GM21526 (cell line): ENCODE data around the gene WSCD2.

ENCODE experiments used
- ATAC-seq: cut with Tn5 transposase; IDR thresholded peaks from one replicate; pipeline ENCODE4 v1.9.1; 2021; ENCODE audit warnings: moderate library complexity; ENCODE audit not compliant: unreplicated experiment, low FRiP score

Gene WSCD2

DNA sequence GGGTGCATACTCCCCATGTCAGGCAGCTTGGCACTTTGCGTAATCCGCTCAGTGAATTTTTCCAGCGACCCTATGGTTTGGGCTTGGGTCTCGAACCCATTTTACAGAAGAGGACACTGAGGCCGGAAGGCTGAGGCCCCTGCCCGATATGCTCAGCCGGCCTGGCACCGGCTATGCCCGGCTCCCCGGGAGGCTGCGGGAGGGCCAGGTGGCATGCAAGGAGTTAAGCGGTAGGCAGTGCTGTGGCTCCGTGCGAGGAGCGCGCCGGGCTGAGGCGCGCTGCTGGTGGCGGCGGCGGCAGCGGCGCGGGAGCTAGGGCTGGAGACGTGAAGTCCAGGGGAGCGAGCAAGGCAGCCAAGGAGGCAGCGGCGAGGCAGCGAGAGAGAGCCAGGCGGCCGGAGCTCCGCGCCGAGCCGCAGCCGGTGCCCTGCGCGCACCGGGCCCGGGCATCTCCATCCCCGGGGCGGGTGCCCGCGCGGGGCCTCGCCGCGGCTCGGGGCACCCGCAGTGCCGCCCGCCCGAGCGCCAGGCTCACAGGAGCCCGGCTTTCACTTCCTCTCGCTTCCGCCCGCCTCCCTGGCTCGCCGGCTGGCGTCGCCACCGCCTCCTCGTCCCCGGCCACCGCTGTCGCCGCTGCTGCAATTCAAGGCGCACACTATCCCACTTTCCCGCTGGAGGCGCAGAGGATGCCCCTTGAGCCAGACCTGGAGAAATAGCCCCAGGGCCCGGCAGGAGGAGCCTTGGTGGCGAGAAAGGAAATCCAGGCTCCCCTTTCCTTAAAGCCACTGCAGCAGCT is at the start of gene WSCD2:
TSS of gene WSCD2 (plus strand) at position 272 of the 796 bp plus-strand sequence. CDS start 66,545 bp downstream, outside the sequence.
- no peak for ATAC-seq

GRCh38 chr12:108079721-108080120 is 49.4 kb upstream of the WSCD2 start:
- no peak for ATAC-seq

DNA sequence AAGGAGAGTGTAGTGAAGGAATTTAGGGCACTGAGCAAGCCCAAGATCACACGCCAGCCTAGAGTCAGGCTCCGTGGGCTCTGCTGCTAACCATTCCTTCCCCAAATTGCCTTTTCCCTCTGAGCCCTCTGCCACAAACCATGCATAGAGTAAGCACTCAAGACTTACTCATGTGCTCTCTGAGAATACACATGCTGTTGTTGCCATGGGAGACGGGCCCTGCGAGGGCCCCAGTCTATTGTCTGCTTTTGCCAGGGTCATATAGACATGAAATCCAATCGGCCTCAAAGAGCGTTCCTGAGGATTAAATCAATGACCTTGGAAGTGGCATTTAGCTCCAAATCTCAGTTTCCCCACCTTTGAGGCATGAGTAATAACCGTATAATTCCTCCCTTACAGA is 48.7 kb upstream of the WSCD2 start:
- no peak for ATAC-seq

DNA sequence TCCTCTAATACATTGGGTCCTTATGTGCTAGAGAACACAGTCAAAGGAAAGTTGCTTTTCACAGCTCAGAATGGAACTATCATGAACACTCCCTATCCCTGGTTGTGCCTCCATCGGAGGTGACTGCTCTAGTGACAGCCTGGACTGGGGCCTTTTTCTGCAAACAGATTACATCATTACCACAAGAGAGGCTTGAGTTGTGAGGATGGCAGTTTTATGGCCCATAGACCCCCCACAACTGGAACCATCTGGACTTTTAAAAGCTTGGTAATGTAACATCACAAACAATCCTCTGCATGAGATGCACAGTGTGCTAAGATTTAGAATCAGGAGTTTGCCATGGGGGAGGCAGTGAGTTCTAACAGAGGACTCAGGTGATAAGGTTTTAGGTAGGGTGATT is 46.6 kb upstream of the WSCD2 start:
- no peak for ATAC-seq

DNA sequence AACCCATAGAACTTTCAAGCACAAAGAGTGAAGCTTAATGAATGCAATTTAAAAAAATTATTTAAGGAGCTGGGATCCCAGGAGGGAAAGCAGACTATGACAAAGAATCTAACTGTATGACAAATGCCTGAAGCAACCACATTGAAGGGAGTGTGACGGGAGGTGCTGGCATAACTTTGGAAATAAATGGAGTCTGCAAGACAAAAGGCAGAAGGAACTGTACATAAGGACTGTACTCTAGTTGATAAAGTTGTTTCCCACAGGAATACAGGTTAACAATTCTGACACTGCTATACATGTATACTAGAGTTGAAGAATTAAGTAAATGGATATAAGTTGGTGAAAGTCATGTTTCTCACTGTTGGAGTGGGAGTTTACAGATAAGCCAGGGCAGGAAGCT is 41.2 kb upstream of the WSCD2 start:
- no peak for ATAC-seq

GRCh38 chr12:108090107-108090899 is 38.8 kb upstream of the WSCD2 start:
- no peak for ATAC-seq

- ATAC-seq: no peak
Observed at GRCh38 chr12:108090932-108091678, 38.0 kb upstream of the WSCD2 start.

DNA sequence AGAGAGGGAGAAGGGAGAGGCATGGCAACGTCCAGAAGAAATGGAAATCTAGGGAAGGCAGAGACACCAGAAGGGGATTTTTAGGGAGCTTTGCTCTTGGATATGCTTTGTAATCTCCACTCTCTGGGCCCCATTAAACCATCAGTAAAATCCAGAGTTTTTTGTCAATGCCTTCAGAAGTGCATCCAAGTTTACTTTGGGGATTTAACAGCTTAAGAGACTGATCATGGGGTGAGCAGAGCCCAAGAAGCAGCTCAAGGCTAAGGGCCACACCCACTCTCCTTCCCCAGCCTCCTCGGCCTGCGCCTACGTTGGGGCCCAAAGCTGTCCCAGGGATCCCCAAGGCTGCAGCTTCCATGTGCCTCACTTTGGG is 37.4 kb upstream of the WSCD2 start:
- no peak for ATAC-seq

GRCh38 chr12:108093209-108093608 is 35.9 kb upstream of the WSCD2 start:
- ATAC-seq: no peak

GRCh38 chr12:108094056-108094649 is 34.9 kb upstream of the WSCD2 start:
- no peak for ATAC-seq

DNA sequence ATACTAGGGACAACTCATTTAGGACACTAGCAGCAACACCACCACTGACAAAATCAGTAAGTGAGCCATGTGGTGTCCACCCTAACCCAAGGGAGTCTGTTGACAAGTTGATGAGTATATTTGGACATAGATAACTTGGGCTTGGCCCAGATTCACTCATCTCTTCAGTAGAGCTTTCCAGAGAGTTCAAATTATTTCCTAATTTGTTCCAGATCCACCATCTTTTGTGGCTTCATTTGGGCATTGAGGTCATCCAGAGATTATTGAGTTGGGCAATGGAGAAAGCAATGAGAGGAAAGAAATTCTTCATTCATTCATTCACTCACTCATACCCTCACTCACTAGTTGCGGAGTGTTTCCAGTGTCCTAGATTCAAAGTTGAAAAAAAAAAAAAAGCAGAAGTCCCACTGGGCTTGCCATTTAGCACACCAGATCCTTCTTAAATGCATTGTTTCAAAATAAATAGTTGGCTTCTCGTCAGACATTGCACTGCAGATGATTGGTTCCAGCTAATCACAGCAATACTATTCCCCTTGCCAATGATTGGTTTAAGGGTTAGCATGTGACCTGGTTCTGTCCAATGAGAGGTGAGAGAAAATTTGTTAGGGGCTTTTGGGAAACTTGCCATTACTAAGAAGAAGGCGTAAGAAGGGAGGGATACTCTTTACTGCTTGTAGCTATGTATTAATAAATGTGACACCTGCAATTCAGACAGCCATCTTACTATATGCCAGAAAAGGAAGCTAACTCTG is 31.8 kb upstream of the WSCD2 start:
- no peak for ATAC-seq

- no peak for ATAC-seq
Observed at GRCh38 chr12:108098374-108098773, 30.7 kb upstream of the WSCD2 start.

- no peak for ATAC-seq
Observed at GRCh38 chr12:108099073-108099472, 30.0 kb upstream of the WSCD2 start.

- ATAC-seq: no peak
Observed at GRCh38 chr12:108099778-108100489, 29.2 kb upstream of the WSCD2 start.

- ATAC-seq: no peak
Observed at GRCh38 chr12:108101605-108102175, 27.4 kb upstream of the WSCD2 start.

- ATAC-seq: no peak
Observed at GRCh38 chr12:108102363-108102762, 26.7 kb upstream of the WSCD2 start.

GRCh38 chr12:108103087-108103486 is 26.0 kb upstream of the WSCD2 start:
- ATAC-seq: no peak

GRCh38 chr12:108103517-108103916 is 25.6 kb upstream of the WSCD2 start:
- no peak for ATAC-seq

DNA sequence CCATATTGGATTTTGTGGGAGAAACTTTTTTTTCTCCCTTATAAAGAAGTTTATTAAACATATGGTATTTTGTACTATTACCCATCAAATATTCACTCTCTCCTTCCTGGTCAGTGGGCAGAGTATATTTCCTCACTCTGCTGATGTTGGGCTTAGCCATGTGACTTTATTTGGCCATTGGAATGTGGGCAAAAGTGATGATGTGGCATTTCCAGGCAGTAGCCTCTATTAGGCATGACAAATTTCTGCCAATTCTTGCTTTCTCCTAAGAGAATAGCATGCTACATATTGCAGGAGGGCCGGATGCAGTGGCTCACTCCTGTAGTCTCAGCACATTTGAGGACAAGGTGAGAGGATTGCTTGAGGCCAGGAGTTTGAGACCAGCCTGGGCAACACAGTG is 24.4 kb upstream of the WSCD2 start:
- ATAC-seq: no peak
